SK-N-MC (cell line): Measurements from ENCODE around the gene AQP5.
A peak's percentile ranks its signal among the peaks of the same experiment; 100 is the strongest.
"Not testable (repeated sequence)": the region's sequence is repeated elsewhere in the genome, so short reads cannot be mapped to it uniquely, and the experiment has no call there.

Source experiments
- DNase-seq: peaks from one replicate; pipeline ENCODE4 v3.0.0-alpha.2; 2011; ENCODE audit warnings: low read depth, low spot score
- H3K27ac ChIP-seq: fragments of 200-600 bp; sonication (generic); 2 replicates; pipeline ENCODE4 v1.5.1; 2016; ENCODE audit warnings: mixed run types
- H3K36me3 ChIP-seq: fragments of 200-600 bp; sonication (generic); 2 replicates; pipeline ENCODE4 v1.6.1; 2017; ENCODE audit warnings: antibody characterized with exemption, low read length, mixed read lengths; ENCODE audit not compliant: insufficient read depth
- H3K4me3 ChIP-seq: fragments of 200-600 bp; sonication (generic); 2 replicates; pipeline ENCODE4 v1.5.1; 2016
- H3K9ac ChIP-seq: fragments of 200-600 bp; sonication (generic); 2 replicates; pipeline ENCODE4 v1.8.0; 2017; ENCODE audit warnings: mixed run types, mixed read lengths; ENCODE audit not compliant: insufficient read length
- H3K9me3 ChIP-seq: fragments of 200-600 bp; sonication (generic); 2 replicates; pipeline ENCODE4 v1.6.1; 2017; ENCODE audit warnings: low read depth, mild to moderate bottlenecking, antibody characterized with exemption, low read length, moderate library complexity, mixed read lengths
- EZH2 ChIP-seq: fragments of 200-600 bp; sonication (generic); IDR thresholded peaks from one replicate; pipeline ENCODE4 v1.6.1; 2017; ENCODE audit warnings: antibody characterized with exemption
- FOXP2 ChIP-seq: optimal IDR thresholded peaks from 2 replicates; pipeline ENCODE3; 2011; ENCODE audit warnings: mild to moderate bottlenecking, moderate library complexity; ENCODE audit not compliant: insufficient read depth; ENCODE audit errors: extremely low read length, control extremely low read depth
- POLR2AphosphoS5 ChIP-seq: IDR thresholded peaks from 2 replicates; pipeline ENCODE4 v1.6.1; 2012; ENCODE audit warnings: mild to moderate bottlenecking, low read depth, low read length, borderline replicate concordance

Gene AQP5

GRCh38 chr12:49979016-49979586 is 17.4 kb downstream of the AQP5 start:
- H3K27ac ChIP-seq = no peak overlapping the region
- DNase-seq = no peak
- no peak overlapping the region for H3K9ac ChIP-seq
- H3K9me3 ChIP-seq = no peaks in the 10 kb centered on the region
- H3K36me3 ChIP-seq = no peaks in the 10 kb centered on the region
- H3K4me3 ChIP-seq = no peak overlapping the region
- TF ChIP-seq FOXP2 = no peak
- no peak for TF ChIP-seq POLR2AphosphoS5

- no peaks in the 10 kb centered on the region for H3K36me3 ChIP-seq
- H3K9me3 ChIP-seq = no peaks in the 10 kb centered on the region
- H3K9ac ChIP-seq = no peak overlapping the region
- no peak overlapping the region for H3K27ac ChIP-seq
- no peak for TF ChIP-seq EZH2
- TF ChIP-seq FOXP2 = no peak
- TF ChIP-seq POLR2AphosphoS5 = no peak
- DNase-seq = no peak
- no peak overlapping the region for H3K4me3 ChIP-seq
Observed at GRCh38 chr12:49979791-49980190, 18.1 kb downstream of the AQP5 start.

DNA sequence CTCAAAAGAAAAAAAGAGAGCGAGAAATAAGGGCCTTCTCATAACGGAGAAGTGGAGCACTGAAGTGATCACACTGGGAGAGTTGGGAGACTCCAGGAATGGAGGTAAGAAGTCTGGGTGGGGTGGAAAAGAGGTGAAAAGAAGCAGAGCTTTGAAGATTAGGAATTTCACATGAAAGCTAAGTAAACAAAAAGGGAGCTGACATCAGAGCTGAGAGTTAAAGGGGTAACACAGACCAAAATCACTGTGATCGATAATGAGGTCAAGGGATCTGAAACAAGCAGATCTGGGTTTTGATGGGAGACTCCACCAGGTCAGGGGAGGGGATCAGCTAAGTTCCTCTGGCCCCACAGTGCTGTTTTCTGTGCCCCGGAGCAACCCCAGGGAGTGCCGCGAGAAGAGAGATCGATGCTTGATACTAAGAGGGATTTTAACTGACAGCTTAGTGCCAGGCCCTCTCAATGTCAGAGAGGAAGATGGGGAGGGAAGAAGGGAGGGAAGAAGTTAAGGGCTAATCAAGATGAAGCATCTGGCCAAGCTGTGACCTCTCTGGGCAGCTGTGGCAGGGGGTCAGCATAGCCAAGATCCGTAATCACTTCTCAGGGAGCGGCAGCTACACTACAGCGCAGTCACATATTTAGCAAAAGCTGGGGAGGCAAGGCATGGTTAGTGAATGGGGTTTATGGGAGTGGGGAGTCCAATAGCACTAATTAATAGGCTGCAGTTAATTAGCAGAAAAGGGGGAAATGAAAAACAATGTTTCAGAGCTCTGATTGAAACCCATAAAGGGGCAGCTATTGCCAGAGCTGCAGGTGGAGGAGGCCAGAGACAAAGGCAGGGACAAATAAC is 19.1 kb downstream of the AQP5 start:
- H3K9ac ChIP-seq = no peak overlapping the region
- TF ChIP-seq EZH2 = no peak
- no peak for TF ChIP-seq FOXP2
- TF ChIP-seq POLR2AphosphoS5 = no peak
- H3K27ac ChIP-seq = no peak overlapping the region
- H3K36me3 ChIP-seq = no peaks in the 10 kb centered on the region
- H3K9me3 ChIP-seq = no peaks in the 10 kb centered on the region
- DNase-seq = no peak
- no peak overlapping the region for H3K4me3 ChIP-seq

DNA sequence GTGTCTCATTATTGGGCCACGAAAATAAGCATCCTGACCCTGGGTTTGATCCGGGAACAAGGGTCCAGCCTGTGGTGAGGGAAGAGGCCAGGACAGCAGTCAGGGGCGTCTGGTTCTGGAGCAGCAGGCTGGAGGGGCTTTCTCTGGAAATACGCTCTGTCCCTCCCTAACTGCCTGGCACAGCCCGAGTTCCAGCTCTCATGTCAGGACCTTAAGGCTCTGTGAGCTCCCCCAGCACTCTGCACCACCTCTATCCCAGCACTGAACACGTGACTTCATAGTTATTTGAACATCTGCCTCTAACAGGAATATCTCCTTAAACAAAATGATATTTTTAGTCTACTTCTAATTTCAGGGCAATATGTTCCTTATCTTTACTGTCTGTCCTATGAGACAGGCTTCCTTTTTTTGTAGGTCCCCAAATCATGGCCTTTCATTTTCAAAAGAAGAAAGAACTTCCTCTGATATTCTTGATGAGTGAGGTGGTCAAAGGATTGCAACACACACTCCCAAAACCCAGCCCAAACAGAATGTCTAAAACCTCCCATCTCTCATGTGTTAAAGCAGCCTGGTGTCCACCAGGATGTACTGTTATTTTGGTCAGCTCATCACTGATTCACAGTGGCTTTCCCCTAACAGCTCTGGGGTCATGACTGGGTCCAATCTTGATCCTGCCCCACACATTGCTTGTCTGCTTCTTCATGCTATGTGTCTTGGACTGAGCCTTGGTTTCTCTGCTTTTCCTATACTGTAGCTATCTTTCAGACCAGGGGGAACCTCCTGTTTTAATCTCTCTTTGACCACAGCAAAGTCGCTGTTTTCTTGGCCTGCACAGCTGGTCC is 20.8 kb downstream of the AQP5 start:
- Histone ChIP-seq H3K4me3 (no peak overlapping the region), H3K27ac (no peak overlapping the region), H3K9ac (no peak overlapping the region), H3K36me3 (peaks cover 5% of the 10 kb centered on the region), H3K9me3 (no peaks in the 10 kb centered on the region)
- no peak for TF ChIP-seq POLR2AphosphoS5
- no peak for TF ChIP-seq FOXP2
- TF ChIP-seq EZH2 = no peak
- no peak for DNase-seq

GRCh38 chr12:49983892-49984291 is 22.2 kb downstream of the AQP5 start:
- TF ChIP-seq FOXP2 = no peak
- no peak for TF ChIP-seq POLR2AphosphoS5
- no peak for TF ChIP-seq EZH2
- H3K9ac ChIP-seq = no peak overlapping the region
- peak overlapping the region; percentile 66; the same call in 1 of the 2 replicates for H3K27ac ChIP-seq
- H3K4me3 ChIP-seq = peak overlapping the region; percentile 34; the same call in 1 of the 2 replicates
- H3K9me3 ChIP-seq = no peaks in the 10 kb centered on the region
- H3K36me3 ChIP-seq = peaks cover 19% of the 10 kb centered on the region
- peak; percentile 18 for DNase-seq

- DNase-seq = no peak
Observed at GRCh38 chr12:49984476-49985359, 23.0 kb downstream of the AQP5 start.

GRCh38 chr12:49985981-49986380 is 24.3 kb downstream of the AQP5 start:
- Histone ChIP-seq H3K36me3 (peaks cover 40% of the 10 kb centered on the region), H3K27ac (no peak overlapping the region), H3K9ac (no peak overlapping the region), H3K4me3 (no peak overlapping the region), H3K9me3 (no peaks in the 10 kb centered on the region)
- DNase-seq = no peak
- no peak for TF ChIP-seq FOXP2
- no peak for TF ChIP-seq POLR2AphosphoS5
- no peak for TF ChIP-seq EZH2

More at GRCh38 chr12:49984476-49985359, 23.0 kb downstream of the AQP5 start:
- no peaks in the 10 kb centered on the region for H3K9me3 ChIP-seq
- H3K9ac ChIP-seq = no peak overlapping the region
- H3K36me3 ChIP-seq = peaks cover 28% of the 10 kb centered on the region
- TF ChIP-seq FOXP2 = no peak
- no peak for TF ChIP-seq EZH2
- TF ChIP-seq POLR2AphosphoS5 = no peak
- 0 out of 2 replicates have a peak overlapping the region, but pooled peaks have one; percentile 34 for H3K4me3 ChIP-seq
- peak overlapping the region; percentile 66; the same call in 1 of the 2 replicates for H3K27ac ChIP-seq

GRCh38 chr12:49986476-49986875 is 24.8 kb downstream of the AQP5 start:
- H3K4me3 ChIP-seq, H3K9ac ChIP-seq, H3K9me3 ChIP-seq, DNase-seq, H3K27ac ChIP-seq: not testable (repeated sequence)
- peaks cover 42% of the 10 kb centered on the region for H3K36me3 ChIP-seq
